GM19099 (cell line): ENCODE measurements around the gene LSM12.

Experiments used
- POLR2A ChIP-seq: IDR thresholded peaks from 3 replicates; pipeline ENCODE4 v1.6.1; 2011; ENCODE audit warnings: low read depth; ENCODE audit not compliant: insufficient read length; ENCODE audit errors: extremely low read depth

Gene LSM12

DNA sequence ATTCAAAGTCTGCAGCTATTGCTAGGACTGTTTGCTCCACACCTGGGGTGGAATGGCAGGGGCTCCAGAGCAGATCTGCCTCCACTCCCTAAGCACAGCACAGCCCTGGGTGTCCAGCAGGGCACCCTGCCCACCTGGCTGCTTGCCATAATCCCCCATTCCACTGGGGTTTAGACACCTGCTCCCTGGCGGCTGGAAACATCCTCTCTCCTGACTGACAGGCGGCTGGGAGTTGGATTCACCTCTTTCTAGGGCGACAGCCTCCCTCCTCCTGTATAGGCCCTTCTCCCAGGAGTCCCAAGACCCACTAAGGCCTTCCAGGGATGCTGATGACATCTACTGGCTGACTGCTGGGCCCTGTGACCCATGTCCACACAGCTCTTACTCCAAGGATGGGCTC, 39.0 kb upstream of the LSM12 start:
- no peak for TF ChIP-seq POLR2A

GRCh38 chr17:44102849-44103622, 36.6 kb upstream of the LSM12 start:
- no peak for TF ChIP-seq POLR2A

DNA sequence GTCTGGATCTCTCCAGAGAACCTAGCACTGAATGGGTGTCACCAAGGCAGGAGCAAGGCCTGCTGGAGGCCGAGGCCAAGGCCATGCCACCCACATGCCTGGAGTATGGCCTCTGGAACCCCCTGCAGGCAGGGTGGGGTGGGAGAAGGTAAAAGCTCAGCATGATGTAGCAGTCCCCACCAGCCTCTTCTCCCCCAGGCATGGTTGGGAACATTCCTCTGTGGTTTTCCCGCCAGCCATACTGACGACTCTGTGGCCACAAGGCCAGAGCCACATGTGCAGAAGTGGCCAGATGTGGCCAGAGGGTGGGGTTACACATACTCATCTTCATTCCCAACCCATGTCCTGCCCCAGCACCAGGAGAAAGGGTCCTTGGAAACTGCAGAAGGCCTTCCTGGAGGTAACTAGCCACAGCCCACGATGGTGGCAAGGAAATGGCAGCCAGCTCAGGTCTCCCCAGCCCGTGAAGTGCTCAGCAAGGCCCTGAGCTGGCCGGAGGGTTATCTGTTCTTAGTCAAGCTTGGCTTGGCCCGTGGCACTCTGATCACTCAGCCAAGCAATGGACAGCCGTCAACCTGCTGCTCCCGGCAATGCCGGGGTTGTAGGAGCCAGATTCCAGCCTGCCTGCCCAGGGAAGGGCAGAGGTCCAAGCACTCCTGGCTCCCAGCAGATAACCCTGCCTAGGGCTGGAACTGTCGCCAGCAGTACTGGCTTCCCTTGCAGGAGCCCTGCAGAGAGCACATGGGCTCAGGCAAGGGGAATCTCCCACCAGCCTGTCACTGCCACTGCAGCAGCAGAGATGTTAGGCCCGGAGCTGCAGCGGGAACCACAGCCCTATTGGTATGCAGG, 30.9 kb upstream of the LSM12 start:
- TF ChIP-seq POLR2A = no peak

GRCh38 chr17:44095647-44096496, 29.4 kb upstream of the LSM12 start:
- TF ChIP-seq POLR2A = no peak

- no peak for TF ChIP-seq POLR2A
These were observed 28.8 kb upstream of the LSM12 start for GRCh38 chr17:44095388-44095646.

- TF ChIP-seq POLR2A = no peak
These were observed 28.4 kb upstream of the LSM12 start for GRCh38 chr17:44094701-44095387.

- no peak for TF ChIP-seq POLR2A
These were observed 26.9 kb upstream of the LSM12 start for GRCh38 chr17:44093231-44093900.

- no peak for TF ChIP-seq POLR2A
These were observed 25.6 kb upstream of the LSM12 start for GRCh38 chr17:44092051-44092450.

- TF ChIP-seq POLR2A = no peak
These were observed 24.9 kb upstream of the LSM12 start for GRCh38 chr17:44091200-44091997.

DNA sequence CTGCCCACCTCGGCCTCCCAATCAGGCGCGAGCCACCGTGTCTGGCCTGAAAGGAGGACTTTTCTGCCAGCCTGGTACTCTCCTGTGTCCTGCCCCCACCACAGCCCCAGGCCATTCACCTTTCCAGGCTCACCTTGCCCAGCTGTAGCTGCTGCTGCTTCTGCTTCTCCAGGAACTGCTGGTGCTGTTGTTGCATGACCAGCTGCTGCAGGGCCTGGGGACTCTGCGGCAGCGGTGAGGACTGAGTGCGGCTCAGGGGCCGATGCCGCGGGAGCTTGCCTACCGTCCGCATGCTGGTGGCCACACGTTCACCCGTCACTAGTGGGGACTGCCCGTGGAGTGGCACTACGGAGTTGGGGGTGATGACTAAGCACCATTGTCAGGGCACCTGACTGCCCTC, 21.8 kb upstream of the LSM12 start:
- TF ChIP-seq POLR2A = no peak

DNA sequence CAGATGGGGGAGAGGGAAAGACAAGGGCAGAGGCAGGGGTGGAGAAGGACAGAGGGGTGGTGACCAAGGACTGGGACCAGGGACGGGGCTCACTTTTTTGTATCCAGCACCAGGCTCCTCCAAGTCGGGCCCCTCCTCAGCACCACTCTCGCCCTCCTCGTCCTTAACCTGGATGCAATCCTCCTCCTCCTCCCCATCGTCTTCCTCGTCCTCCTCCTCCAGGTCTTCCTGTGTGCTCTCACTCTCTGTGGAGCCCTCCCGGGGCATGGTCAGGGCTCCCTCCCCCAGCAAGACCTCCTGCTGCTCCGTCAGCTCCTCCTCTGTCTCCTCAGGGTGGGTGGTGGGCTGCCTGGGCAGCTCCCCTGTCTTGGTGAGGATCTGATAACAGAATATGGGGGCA, 20.8 kb upstream of the LSM12 start:
- no peak for TF ChIP-seq POLR2A

DNA sequence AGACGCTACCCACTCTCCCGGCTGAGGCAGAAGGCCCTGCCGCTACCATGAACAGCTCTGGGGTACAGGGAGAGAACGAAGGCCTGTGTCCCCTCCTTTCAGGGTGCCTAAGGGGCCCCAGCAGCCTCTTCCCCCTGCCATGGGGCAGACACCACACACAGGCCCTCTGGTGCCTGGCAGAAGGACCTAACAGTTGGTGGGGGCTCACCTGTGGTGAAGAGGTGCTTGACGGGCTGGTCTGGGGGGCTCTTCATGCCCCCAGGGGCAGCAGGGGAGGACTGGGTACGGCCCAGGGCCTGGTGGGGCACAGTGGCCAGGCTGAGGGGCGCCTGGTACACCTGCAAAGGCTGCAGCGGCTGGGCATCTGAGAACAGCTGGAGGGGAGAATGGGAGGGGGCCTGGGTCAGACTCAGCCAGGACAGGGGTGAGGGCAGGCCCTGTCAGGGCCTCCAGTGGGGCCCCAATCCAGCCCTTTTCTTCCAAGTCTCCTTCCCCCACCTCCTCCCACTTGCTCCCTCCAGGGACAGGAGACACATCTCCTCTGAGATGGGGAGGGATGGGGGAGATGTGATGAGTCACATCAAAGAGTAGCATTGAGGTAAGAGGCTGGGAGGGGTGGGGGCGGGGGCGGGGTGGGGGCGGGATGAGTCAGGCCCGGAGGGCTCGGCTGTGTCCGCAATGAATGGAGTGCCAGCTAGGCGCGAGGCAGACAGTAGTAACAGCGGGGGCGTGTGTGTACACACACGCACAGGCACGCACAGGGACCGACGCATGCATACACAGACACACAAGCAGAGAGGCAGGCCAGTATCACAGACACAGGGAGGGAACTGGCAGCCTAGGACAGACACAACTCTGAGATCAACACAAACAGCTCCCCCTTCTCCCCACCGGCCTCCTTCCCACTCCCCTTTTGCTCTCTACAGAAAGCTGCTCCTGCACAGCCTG, 20.2 kb upstream of the LSM12 start:
- TF ChIP-seq POLR2A = no peak
